ENCODE results near the gene LBX1. TPM values are rescaled to one million over a fixed set of nuclear protein-coding genes. Genes with fewer than 3 reads are reported as not detected.

LBX1 gene
- polyA plus RNA-seq, 1 donor from 2014 or later: not detected

DNA sequence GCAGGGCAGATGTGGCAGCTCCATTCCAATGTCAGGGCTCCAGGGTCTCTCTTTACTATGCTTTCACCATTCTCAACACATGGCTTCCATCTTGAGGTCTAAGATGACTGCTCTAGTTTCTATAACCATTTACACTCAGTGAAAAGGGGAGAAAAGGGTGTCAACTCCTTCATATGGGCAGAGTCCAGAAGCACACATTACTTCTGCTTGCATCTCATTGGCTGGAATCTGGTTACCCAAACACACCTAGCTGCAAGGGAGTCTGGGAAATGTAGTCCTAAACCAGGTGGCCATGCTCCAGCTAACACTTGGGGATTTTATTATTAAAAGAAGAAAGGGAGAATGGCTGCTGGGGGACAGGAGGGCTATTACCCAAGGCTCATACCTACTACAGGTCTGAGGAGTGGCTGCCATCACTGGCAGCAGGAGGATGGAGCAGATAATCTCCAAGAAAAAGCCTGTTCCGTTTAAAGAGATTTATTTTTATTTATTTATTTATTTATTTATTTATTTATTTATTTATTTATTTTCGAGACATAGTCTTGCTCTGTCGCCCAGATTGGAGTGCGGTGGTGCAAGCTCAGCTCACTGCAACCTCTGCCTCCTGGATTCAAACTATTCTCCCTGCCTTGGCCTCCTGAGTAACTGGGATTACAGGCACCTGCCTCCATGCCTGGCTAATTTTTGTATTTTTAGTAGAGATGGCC lies 29.1 kb upstream of the LBX1 start:
- no peaks in the 10 kb centered on the region for H3K36me3 ChIP-seq (ENCODE audit: insufficient read depth, low read length)
- no peaks in the 10 kb centered on the region for H3K79me2 ChIP-seq (replicated peaks; ENCODE audit: insufficient read depth, low read length)
- no peak overlapping the region for H3K27ac ChIP-seq (ENCODE audit: low read length)
- H3K27me3 ChIP-seq (ENCODE audit: insufficient read depth, low read depth, low read length): no peaks in the 10 kb centered on the region
- H3K4me3 ChIP-seq (ENCODE audit: low read length): no peak overlapping the region
- no peak overlapping the region for H3K4me2 ChIP-seq (ENCODE audit: low read length)
- no peak overlapping the region for H2AFZ ChIP-seq (ENCODE audit: low read depth, low read length)
- TF ChIP-seq TAF1 (IDR thresholded peaks at IDR 0.05; ENCODE audit: low read depth): no peak
- no peak for TF ChIP-seq EP300 (conservative IDR thresholded peaks at IDR 0.05; ENCODE audit: poor library complexity, severe bottlenecking)
- no peak for TF ChIP-seq SMC3 (conservative IDR thresholded peaks at IDR 0.05; ENCODE audit: poor library complexity)
- TF ChIP-seq RAD21 (conservative IDR thresholded peaks at IDR 0.05): no peak
- TF ChIP-seq MXI1 (conservative IDR thresholded peaks at IDR 0.05; ENCODE audit: poor library complexity, severe bottlenecking): no peak
- TF ChIP-seq EZH2 (IDR thresholded peaks at IDR 0.05; ENCODE audit: borderline replicate concordance, insufficient read depth, low read length, poor library complexity, severe bottlenecking): no peak
- TF ChIP-seq, protein P1, sequence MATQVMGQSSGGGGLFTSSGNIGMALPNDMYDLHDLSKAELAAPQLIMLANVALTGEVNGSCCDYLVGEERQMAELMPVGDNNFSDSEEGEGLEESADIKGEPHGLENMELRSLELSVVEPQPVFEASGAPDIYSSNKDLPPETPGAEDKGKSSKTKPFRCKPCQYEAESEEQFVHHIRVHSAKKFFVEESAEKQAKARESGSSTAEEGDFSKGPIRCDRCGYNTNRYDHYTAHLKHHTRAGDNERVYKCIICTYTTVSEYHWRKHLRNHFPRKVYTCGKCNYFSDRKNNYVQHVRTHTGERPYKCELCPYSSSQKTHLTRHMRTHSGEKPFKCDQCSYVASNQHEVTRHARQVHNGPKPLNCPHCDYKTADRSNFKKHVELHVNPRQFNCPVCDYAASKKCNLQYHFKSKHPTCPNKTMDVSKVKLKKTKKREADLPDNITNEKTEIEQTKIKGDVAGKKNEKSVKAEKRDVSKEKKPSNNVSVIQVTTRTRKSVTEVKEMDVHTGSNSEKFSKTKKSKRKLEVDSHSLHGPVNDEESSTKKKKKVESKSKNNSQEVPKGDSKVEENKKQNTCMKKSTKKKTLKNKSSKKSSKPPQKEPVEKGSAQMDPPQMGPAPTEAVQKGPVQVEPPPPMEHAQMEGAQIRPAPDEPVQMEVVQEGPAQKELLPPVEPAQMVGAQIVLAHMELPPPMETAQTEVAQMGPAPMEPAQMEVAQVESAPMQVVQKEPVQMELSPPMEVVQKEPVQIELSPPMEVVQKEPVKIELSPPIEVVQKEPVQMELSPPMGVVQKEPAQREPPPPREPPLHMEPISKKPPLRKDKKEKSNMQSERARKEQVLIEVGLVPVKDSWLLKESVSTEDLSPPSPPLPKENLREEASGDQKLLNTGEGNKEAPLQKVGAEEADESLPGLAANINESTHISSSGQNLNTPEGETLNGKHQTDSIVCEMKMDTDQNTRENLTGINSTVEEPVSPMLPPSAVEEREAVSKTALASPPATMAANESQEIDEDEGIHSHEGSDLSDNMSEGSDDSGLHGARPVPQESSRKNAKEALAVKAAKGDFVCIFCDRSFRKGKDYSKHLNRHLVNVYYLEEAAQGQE (IDR thresholded peaks at IDR 0.05; ENCODE audit: borderline replicate concordance): no peak
- TF ChIP-seq, protein P2, sequence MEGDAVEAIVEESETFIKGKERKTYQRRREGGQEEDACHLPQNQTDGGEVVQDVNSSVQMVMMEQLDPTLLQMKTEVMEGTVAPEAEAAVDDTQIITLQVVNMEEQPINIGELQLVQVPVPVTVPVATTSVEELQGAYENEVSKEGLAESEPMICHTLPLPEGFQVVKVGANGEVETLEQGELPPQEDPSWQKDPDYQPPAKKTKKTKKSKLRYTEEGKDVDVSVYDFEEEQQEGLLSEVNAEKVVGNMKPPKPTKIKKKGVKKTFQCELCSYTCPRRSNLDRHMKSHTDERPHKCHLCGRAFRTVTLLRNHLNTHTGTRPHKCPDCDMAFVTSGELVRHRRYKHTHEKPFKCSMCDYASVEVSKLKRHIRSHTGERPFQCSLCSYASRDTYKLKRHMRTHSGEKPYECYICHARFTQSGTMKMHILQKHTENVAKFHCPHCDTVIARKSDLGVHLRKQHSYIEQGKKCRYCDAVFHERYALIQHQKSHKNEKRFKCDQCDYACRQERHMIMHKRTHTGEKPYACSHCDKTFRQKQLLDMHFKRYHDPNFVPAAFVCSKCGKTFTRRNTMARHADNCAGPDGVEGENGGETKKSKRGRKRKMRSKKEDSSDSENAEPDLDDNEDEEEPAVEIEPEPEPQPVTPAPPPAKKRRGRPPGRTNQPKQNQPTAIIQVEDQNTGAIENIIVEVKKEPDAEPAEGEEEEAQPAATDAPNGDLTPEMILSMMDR (IDR thresholded peaks at IDR 0.05; ENCODE audit: poor library complexity, severe bottlenecking): no peak
- TF ChIP-seq POLR2AphosphoS5 (IDR thresholded peaks at IDR 0.05): no peak
- H3K9me3 ChIP-seq (ENCODE audit: low read length): no peaks in the 10 kb centered on the region
- H3K9me2 ChIP-seq (ENCODE audit: insufficient read depth, low read length): no peaks in the 10 kb centered on the region
- H4K20me1 ChIP-seq (ENCODE audit: insufficient read depth): no peaks in the 10 kb centered on the region
- H3F3A ChIP-seq (ENCODE audit: insufficient read depth, low read length, poor library complexity, severe bottlenecking): no peaks in the 10 kb centered on the region
- no peak overlapping the region for H3K9ac ChIP-seq (ENCODE audit: low read length)

DNA sequence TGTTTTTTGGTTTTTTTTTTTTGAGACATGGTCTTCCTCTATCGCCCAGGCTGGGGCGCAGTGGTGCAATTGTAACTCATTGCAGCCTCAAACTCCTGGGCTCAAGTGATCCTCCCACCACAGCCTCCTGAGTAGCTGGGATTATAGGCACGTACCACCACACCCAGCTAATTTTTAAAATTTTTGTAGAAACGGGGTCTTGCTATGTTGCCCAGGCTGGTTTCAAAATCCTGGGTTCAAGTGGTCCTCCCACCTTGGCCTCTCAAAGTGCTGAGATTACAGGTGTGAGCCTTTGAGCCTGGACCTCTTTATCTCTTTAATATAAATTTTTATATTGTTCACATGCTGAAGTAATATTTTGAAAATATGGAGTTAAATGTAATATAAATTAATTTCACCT lies 28.2 kb upstream of the LBX1 start:
- Histone ChIP-seq H3K27ac (ENCODE audit: low read length) (no peak overlapping the region), H3K9me2 (ENCODE audit: insufficient read depth, low read length) (no peaks in the 10 kb centered on the region), H4K20me1 (ENCODE audit: insufficient read depth) (no peaks in the 10 kb centered on the region), H3F3A (ENCODE audit: insufficient read depth, low read length, poor library complexity, severe bottlenecking) (no peaks in the 10 kb centered on the region), H3K27me3 (ENCODE audit: insufficient read depth, low read depth, low read length) (no peaks in the 10 kb centered on the region), H3K9ac (ENCODE audit: low read length) (no peak overlapping the region), H2AFZ (ENCODE audit: low read depth, low read length) (no peak overlapping the region), H3K4me2 (ENCODE audit: low read length) (no peak overlapping the region), H3K4me3 (ENCODE audit: low read length) (no peak overlapping the region), H3K36me3 (ENCODE audit: insufficient read depth, low read length) (no peaks in the 10 kb centered on the region), H3K79me2 (replicated peaks; ENCODE audit: insufficient read depth, low read length) (no peaks in the 10 kb centered on the region), H3K9me3 (ENCODE audit: low read length) (no peaks in the 10 kb centered on the region)
- TF ChIP-seq MXI1 (conservative IDR thresholded peaks at IDR 0.05; ENCODE audit: poor library complexity, severe bottlenecking) (no peak), POLR2AphosphoS5 (IDR thresholded peaks at IDR 0.05) (no peak)
